ENCODE data around the gene CXADR. TPM values are rescaled to one million over a fixed set of nuclear protein-coding genes. Genes with fewer than 3 reads are reported as not detected.

Gene CXADR
- total RNA-seq, 3 donors from 2014 or later, result 0.32 to 38.3 (median 36.4) TPM

DNA sequence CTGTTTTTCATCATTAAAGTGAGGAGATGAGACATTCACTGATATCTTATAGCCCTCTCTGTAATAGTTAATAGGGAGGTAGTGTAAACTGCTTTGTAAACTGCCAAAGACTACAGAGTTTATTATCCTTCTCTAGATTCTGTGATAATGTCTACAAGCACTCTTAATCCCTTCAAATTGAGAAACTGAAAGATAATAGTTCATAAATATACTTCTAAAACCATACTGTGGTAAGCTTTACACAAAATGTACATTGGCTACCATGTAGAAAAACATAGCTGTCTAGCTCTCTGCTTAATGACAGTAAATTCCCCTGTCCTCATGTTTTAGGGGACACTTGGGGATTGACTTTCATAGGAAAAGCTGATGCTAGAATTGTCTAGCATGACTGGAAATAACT is 39.6 kb downstream of the CXADR start:
- no peaks in the 10 kb centered on the region for H3K27me3 ChIP-seq
- intact Hi-C loops (cut with DNase I; ENCODE audit: low total_unique reads), result no loop called here
- H3K36me3 ChIP-seq, result no peaks in the 10 kb centered on the region
- H3K9me3 ChIP-seq, result no peaks in the 10 kb centered on the region
- TF ChIP-seq POLR2AphosphoS5 (IDR thresholded peaks at IDR 0.05), result no peak
- TF ChIP-seq POLR2A (IDR thresholded peaks at IDR 0.05), result no peak
- TF ChIP-seq, protein P1, sequence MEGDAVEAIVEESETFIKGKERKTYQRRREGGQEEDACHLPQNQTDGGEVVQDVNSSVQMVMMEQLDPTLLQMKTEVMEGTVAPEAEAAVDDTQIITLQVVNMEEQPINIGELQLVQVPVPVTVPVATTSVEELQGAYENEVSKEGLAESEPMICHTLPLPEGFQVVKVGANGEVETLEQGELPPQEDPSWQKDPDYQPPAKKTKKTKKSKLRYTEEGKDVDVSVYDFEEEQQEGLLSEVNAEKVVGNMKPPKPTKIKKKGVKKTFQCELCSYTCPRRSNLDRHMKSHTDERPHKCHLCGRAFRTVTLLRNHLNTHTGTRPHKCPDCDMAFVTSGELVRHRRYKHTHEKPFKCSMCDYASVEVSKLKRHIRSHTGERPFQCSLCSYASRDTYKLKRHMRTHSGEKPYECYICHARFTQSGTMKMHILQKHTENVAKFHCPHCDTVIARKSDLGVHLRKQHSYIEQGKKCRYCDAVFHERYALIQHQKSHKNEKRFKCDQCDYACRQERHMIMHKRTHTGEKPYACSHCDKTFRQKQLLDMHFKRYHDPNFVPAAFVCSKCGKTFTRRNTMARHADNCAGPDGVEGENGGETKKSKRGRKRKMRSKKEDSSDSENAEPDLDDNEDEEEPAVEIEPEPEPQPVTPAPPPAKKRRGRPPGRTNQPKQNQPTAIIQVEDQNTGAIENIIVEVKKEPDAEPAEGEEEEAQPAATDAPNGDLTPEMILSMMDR (IDR thresholded peaks at IDR 0.05), result no peak
- no peak for DNase-seq (ENCODE audit: low spot score in 2 of 2)
- no peak overlapping the region for H3K4me3 ChIP-seq
- no peak overlapping the region for H3K27ac ChIP-seq
- H3K4me1 ChIP-seq, result no peaks in the 10 kb centered on the region

GRCh38 chr21:17554120-17554519 is 41.3 kb downstream of the CXADR start:
- H3K27ac ChIP-seq, result no peak overlapping the region
- no peaks in the 10 kb centered on the region for H3K4me1 ChIP-seq
- intact Hi-C loops (cut with DNase I; ENCODE audit: low total_unique reads), result no loop called here
- H3K9me3 ChIP-seq, result no peaks in the 10 kb centered on the region
- no peak for DNase-seq (ENCODE audit: low spot score in 2 of 2)
- H3K36me3 ChIP-seq, result no peaks in the 10 kb centered on the region
- no peaks in the 10 kb centered on the region for H3K27me3 ChIP-seq
- TF ChIP-seq, protein P1 (IDR thresholded peaks at IDR 0.05), result no peak
- TF ChIP-seq POLR2A (IDR thresholded peaks at IDR 0.05) (no peak), POLR2AphosphoS5 (IDR thresholded peaks at IDR 0.05) (no peak)
- H3K4me3 ChIP-seq, result no peak overlapping the region

- Histone ChIP-seq H3K27me3 (no peaks in the 10 kb centered on the region), H3K4me1 (no peaks in the 10 kb centered on the region), H3K36me3 (no peaks in the 10 kb centered on the region), H3K27ac (no peak overlapping the region), H3K9me3 (no peaks in the 10 kb centered on the region), H3K4me3 (no peak overlapping the region)
- no peak for DNase-seq (ENCODE audit: low spot score in 2 of 2)
- TF ChIP-seq POLR2A (IDR thresholded peaks at IDR 0.05) (no peak), POLR2AphosphoS5 (IDR thresholded peaks at IDR 0.05) (no peak)
- TF ChIP-seq, protein P1 (IDR thresholded peaks at IDR 0.05), result no peak
- intact Hi-C loops (cut with DNase I; ENCODE audit: low total_unique reads), result no loop called here
Measured at GRCh38 chr21:17554679-17555465, 42.0 kb downstream of the CXADR start.

DNA sequence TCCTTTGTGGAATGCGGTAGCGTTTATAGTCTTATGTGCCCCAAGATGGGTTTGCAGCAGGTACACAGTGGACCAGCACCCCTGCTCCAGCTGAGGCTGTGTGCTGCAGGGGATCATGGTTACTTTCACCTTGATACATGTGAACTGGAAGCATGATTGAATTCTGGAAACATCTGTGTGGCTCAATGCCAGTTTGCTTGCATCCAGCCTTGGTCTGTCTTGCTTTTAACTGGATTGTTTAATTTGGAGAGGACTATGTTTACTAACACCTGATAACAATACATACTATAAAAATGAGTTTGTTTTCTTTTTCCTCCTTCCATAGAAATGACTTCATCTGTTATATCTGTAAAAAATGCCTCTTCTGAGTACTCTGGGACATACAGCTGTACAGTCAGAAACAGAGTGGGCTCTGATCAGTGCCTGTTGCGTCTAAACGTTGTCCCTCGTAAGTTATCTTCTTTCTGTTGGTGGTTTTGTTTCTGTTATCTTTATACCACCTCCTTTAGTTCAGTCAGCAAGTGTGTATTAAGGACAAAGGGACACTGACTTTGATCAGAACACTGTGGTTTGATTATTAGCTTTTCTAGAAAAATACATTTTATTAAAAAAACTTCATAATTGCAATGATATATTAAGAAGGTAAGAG is 47.7 kb downstream of the CXADR start:
- Histone ChIP-seq H3K4me1 (no peaks in the 10 kb centered on the region), H3K36me3 (no peaks in the 10 kb centered on the region), H3K27me3 (no peaks in the 10 kb centered on the region), H3K9me3 (no peaks in the 10 kb centered on the region), H3K27ac (no peak overlapping the region), H3K4me3 (no peak overlapping the region)
- TF ChIP-seq, protein P1 (IDR thresholded peaks at IDR 0.05), result no peak
- TF ChIP-seq POLR2AphosphoS5 (IDR thresholded peaks at IDR 0.05) (no peak), POLR2A (IDR thresholded peaks at IDR 0.05) (no peak)
- intact Hi-C loops (cut with DNase I; ENCODE audit: low total_unique reads), result no loop called here
- no peak for DNase-seq (ENCODE audit: low spot score in 2 of 2)

- DNase-seq (ENCODE audit: low spot score in 2 of 2), result no peak
- no peaks in the 10 kb centered on the region for H3K36me3 ChIP-seq
- H3K4me3 ChIP-seq, result no peak overlapping the region
- H3K27ac ChIP-seq, result no peak overlapping the region
- intact Hi-C loops (cut with DNase I; ENCODE audit: low total_unique reads), result no loop called here
- no peaks in the 10 kb centered on the region for H3K9me3 ChIP-seq
- H3K4me1 ChIP-seq, result no peaks in the 10 kb centered on the region
- no peaks in the 10 kb centered on the region for H3K27me3 ChIP-seq
- TF ChIP-seq POLR2A (IDR thresholded peaks at IDR 0.05), result no peak
- no peak for TF ChIP-seq POLR2AphosphoS5 (IDR thresholded peaks at IDR 0.05)
- TF ChIP-seq, protein P1 (IDR thresholded peaks at IDR 0.05), result no peak
Measured at GRCh38 chr21:17570786-17571185, 57.9 kb downstream of the CXADR start.

All from breast epithelium (tissue), 4 donors.